Measurements from ENCODE around the gene DISC1. TPM values are rescaled to one million over a fixed set of nuclear protein-coding genes. Genes with fewer than 3 reads are reported as not detected.
"Not testable (repeated sequence)": the region's sequence is repeated elsewhere in the genome, so short reads cannot be mapped to it uniquely, and the experiment has no call there.

DISC1 gene
- total RNA-seq, 2 experiments from 2014 or later: 9.8 to 11.2 TPM

DNA sequence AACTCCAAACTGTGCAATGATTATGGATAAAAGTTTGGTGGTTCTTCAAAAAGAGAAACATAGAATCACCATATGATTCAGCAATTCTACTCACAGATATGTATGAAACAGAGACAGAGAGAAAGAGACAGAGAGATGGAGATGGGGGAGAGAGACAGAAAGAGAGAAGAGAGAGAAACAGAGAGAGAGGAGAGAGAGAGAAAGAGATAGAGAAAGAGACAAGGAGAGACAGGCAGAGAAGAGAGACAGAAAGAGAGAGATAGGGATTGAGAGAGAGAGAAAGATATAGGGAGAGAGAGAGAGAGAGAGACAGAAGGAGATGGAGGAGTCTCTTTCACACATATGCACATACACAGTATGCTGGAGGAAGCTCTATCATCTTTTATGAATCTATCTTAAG lies 87.8 kb downstream of the DISC1 start:
- Mint-ChIP-seq H3K27ac (no peak overlapping the region), H3K4me1 (no peaks in the 10 kb centered on the region), H3K36me3 (peaks cover 21% of the 10 kb centered on the region), H3K9me3 (peaks cover 9% of the 10 kb centered on the region), H3K27me3 (no peaks in the 10 kb centered on the region), H3K4me3 (no peak overlapping the region)
- DNase-seq: no peak
- POLR2A ChIA-PET: no interaction called here
- no peak for ATAC-seq (ENCODE audit: low read depth)

DNA sequence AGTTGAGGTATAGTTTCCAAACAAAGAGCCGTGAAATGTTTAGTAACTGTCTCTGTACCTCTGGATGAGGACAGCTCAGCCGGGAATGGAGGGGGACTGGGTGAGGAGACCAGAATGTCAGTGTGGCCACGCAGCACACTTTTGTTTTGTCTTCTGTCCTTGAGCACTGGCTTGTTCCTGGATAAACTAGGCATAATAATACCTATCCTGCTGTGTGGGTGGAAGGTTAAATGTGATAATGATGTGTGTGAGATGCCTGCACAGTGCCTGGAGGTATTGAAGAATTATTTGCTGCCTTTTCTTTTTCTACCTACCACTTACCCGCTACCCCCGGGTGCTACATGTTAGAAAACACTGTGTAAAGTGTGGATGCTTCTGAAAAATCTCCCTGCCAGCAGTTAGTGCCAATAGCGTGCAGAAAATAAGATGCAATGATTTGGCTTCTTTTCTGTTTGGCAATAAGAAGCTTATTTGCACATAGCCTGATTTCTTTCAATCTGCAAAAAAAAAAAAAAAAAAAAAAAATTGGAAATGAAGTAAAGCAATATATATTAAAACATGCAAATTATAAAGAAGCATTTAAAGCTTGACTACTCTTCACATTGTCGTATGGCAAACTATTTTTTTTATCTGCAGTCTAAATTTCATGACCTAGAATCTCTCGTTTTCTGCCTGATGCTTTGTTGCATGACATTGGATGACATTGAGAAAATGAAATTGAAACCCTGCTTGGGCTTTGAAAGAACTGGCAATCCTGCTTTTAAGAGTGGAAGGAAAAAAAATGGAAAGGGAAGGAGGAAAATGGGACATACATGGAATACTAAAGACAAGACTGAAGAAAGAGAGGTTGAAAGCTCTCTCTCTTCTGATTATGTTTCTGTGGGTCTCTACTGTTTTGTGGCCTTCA lies 89.5 kb downstream of the DISC1 start:
- no peaks in the 10 kb centered on the region for H3K4me1 Mint-ChIP-seq
- H3K27me3 Mint-ChIP-seq: no peaks in the 10 kb centered on the region
- H3K27ac Mint-ChIP-seq: no peak overlapping the region
- ATAC-seq (ENCODE audit: low read depth) (no peak), DNase-seq (no peak)
- peaks cover 8% of the 10 kb centered on the region for H3K9me3 Mint-ChIP-seq
- H3K36me3 Mint-ChIP-seq: peaks cover 19% of the 10 kb centered on the region
- H3K4me3 Mint-ChIP-seq: no peak overlapping the region
- POLR2A ChIA-PET: no interaction called here

DNA sequence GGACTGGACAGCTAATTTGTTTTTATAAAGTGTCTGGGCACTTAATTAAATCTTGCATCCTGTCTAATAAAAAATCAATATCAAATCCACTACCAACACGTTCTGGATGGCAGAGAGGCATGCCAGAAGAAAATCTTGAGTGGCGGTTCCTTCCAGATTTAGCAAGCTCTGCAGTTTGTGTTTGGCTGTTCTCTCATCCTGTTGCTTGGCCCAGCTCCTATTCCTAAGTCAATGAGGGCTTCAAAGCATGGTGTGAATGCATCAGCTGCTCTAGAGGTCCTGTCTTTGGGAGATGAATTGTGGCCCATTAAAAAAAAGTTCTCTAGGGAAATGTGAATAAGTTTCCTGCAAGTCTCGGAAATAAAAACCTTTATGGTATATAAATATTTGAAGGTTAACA lies 90.3 kb downstream of the DISC1 start:
- Mint-ChIP-seq H3K36me3 (peaks cover 16% of the 10 kb centered on the region), H3K9me3 (peaks cover 8% of the 10 kb centered on the region), H3K4me1 (no peaks in the 10 kb centered on the region), H3K27me3 (no peaks in the 10 kb centered on the region), H3K4me3 (no peak overlapping the region), H3K27ac (no peak overlapping the region)
- ATAC-seq (ENCODE audit: low read depth): no peak
- DNase-seq: no peak
- POLR2A ChIA-PET: no interaction called here

DNA sequence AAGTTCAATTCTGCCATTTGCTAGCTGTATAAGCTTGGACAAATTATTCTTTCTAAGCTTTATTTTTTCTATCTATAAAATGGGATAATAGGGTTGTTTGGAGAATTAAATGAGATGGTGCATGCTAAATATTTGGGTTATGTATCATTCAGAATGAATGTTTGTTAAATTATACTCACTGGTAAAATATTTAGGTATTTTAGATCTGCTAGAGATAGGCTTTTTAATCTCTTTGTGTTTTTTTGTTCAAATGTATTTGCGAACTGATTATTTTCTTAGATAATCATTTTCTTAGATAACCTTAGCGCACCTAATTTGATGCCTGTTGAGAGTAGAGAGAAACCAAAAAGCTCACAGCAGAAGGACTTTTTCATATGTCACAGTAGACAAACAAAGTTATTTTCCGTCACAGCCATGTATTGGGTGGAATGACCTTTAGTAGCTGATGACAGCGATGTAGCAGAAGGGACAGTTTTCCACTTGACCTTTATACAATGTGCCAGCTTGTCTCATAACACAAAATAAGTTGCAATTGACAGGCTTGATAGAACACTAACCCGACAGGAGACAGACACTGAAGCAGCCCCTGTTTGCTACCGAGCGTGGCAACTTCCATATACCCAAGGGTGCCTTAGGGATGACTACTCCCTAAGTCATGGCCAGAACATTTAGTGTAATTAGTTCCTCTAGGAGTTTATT lies 93.0 kb downstream of the DISC1 start:
- DNase-seq: no peak
- H3K4me3 Mint-ChIP-seq: no peak overlapping the region
- H3K4me1 Mint-ChIP-seq: no peaks in the 10 kb centered on the region
- H3K36me3 Mint-ChIP-seq: peaks cover 2% of the 10 kb centered on the region
- no peaks in the 10 kb centered on the region for H3K9me3 Mint-ChIP-seq
- no peak for ATAC-seq (ENCODE audit: low read depth)
- no peaks in the 10 kb centered on the region for H3K27me3 Mint-ChIP-seq
- H3K27ac Mint-ChIP-seq: no peak overlapping the region
- POLR2A ChIA-PET: no interaction called here

DNA sequence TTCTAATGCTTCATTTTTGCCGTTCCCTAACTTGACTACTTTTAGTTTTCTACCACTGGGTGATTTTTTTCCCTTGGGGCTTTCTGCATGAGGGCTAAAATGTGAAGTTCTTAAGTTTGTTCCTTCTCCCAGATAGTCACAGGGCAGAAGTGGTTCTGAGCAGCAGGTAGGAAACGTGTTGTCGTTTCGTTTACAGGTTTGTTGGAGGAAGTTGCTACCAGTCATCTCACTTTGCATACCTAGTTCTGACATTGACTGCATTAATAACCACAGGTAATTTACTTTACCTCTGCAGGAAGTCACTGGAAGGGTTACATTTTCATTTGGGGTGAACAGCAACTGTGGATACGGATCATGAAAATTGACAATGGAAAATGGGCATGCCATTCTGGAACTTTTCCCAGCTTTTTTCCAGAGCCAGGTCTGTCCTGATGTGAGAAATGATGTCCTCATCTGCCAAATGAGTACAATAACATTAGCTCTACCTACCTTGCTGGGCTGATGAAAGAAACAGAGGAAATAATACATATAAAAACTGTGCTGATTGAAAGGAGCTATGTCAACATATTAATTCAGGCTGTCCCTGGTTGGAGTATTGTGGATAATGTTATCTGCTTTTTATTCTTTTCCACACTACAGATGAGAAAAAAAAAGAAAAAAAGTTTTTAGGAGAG lies 94.2 kb downstream of the DISC1 start:
- ATAC-seq (ENCODE audit: low read depth) (no peak), DNase-seq (no peak)
- POLR2A ChIA-PET: no interaction called here
- Mint-ChIP-seq H3K4me3 (no peak overlapping the region), H3K9me3 (no peaks in the 10 kb centered on the region), H3K27me3 (no peaks in the 10 kb centered on the region), H3K27ac (no peak overlapping the region), H3K4me1 (peaks cover 1% of the 10 kb centered on the region), H3K36me3 (peaks cover 2% of the 10 kb centered on the region)

DNA sequence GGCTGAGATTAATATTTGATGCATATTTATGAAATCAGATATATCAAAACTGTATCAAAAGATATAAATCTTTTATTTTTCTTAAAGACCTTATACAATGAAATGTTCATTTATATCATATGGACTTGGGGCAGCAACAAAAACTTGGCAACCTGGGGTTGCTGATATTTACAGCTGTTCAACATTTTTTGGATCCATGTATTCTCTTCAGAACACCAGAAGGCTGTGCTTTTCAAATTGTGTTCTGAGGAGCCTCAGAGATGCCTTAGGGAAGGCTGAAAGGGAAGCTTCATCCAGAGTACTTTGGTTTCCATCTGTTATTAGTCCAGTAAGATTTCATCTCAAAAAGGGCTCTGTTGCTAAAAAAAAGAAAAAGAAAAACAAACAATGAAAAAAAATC lies 94.8 kb downstream of the DISC1 start:
- H3K4me1 Mint-ChIP-seq: peaks cover 1% of the 10 kb centered on the region
- peaks cover 1% of the 10 kb centered on the region for H3K36me3 Mint-ChIP-seq
- H3K27ac Mint-ChIP-seq: no peak overlapping the region
- POLR2A ChIA-PET: no interaction called here
- no peak for ATAC-seq (ENCODE audit: low read depth)
- H3K27me3 Mint-ChIP-seq: no peaks in the 10 kb centered on the region
- no peak for DNase-seq
- H3K9me3 Mint-ChIP-seq: no peaks in the 10 kb centered on the region
- no peak overlapping the region for H3K4me3 Mint-ChIP-seq

DNA sequence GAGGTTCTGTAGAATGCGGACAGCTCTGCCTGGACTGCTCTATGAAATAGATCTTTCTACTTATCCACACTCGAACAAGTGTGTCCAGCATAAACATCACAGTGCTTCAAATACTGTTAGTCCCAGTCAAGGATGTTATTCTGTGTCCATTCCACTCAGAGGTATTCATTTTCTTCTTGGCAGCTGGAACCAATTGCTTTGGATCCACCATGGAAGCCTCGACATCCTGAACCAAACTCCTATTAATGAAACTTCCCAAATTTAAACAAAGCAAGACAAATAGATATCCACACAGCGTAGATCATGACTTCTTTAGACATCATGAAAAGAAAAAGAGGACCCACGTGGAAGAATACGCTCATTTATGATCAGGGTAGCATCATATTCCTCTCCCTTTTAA lies 95.8 kb downstream of the DISC1 start:
- POLR2A ChIA-PET: no interaction called here
- Mint-ChIP-seq H3K27me3 (no peaks in the 10 kb centered on the region), H3K36me3 (peaks cover 1% of the 10 kb centered on the region), H3K4me3 (no peak overlapping the region), H3K27ac (no peak overlapping the region), H3K4me1 (peaks cover 1% of the 10 kb centered on the region), H3K9me3 (no peaks in the 10 kb centered on the region)
- DNase-seq: no peak
- ATAC-seq (ENCODE audit: low read depth): no peak

DNA sequence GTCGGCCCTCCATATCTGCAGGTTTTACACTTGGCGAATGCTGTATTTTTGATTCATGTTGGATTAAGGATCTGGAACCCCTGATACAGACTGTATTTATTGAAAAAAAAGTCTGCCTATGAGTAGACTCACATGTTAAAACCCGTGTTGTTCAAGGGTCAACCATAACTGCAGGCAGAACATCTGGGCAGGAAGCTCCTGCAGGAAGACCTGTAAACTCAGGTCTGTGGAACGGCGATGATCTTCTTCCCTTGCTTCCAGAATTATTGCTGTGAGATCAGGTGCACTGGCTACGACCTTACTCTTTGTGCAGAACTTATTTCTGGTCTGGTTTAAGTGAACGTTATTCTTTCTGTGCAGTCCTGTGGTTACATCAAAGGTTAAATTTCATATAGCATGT lies 96.6 kb downstream of the DISC1 start:
- peaks cover 1% of the 10 kb centered on the region for H3K36me3 Mint-ChIP-seq

DNA sequence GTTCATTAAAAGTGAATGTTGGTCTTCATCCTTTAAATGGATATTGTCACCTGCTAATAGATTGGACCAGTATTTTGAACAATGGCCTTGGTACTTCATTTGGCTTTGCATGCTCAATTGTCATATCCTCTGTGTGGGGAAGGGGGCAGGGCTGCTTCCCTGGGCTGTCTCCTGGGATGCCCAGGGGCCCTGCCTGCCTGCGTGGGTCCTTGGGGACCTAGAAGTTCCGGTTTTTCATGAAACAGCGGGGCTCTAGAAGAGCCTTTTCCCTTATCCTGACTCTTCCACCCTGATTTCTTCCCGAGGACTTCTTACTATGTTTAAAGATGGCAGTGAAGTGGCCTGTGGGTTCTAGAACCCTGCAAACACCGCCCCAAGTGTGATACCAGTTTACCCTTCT lies 97.5 kb downstream of the DISC1 start:
- Mint-ChIP-seq H3K4me3 (no peak overlapping the region), H3K27me3 (no peaks in the 10 kb centered on the region), H3K36me3 (peaks cover 1% of the 10 kb centered on the region), H3K27ac (no peak overlapping the region), H3K9me3 (no peaks in the 10 kb centered on the region), H3K4me1 (peaks cover 1% of the 10 kb centered on the region)
- POLR2A ChIA-PET: no interaction called here
- ATAC-seq (ENCODE audit: low read depth): no peak
- DNase-seq: no peak

More for the DNA sequence above, 96.6 kb downstream of the DISC1 start:
- H3K9me3 Mint-ChIP-seq: no peaks in the 10 kb centered on the region
- H3K27me3 Mint-ChIP-seq: no peaks in the 10 kb centered on the region
- no peak overlapping the region for H3K4me3 Mint-ChIP-seq
- no peak for ATAC-seq (ENCODE audit: low read depth)
- POLR2A ChIA-PET: no interaction called here
- H3K4me1 Mint-ChIP-seq: peaks cover 1% of the 10 kb centered on the region
- DNase-seq: no peak
- H3K27ac Mint-ChIP-seq: no peak overlapping the region

DNA sequence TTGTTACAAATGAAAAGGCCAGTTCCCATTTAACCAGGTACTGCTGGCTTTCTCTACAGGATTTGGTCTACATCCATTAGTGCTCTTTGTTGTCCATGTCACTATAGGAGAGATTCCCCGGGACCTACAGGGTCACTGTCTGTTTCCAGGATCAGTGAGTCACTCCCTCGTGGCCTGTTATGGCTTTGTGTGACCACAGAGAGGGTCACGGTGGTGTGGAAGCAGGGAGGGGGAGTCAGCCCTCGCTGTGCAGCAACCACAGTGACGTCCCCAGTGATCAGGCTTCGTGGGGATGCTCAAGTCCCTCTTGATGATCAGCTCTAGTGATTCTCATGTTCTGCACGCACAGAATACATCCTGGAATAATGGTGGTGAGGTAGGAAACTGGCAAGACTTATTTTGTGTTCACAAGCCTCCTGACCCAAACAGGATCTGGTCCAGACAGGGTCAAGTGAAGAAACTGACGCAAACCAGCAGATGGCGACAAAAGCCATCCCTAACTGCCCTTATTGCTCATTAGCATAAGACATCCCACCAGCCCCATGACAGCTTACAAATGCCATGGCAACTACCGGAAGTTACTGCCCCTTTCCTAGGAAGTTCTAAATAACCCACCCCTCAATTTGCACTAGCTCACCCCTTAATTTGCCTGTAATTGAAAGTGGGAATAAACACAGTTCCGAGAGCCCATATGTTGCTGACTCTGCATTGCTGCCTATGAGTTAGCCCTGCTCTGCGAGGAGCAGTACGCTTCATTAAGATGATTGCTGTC lies 98.5 kb downstream of the DISC1 start:
- ATAC-seq (ENCODE audit: low read depth) (no peak), DNase-seq (no peak)
- no peak overlapping the region for H3K4me3 Mint-ChIP-seq
- no peaks in the 10 kb centered on the region for H3K27me3 Mint-ChIP-seq
- POLR2A ChIA-PET: no interaction called here
- no peak overlapping the region for H3K27ac Mint-ChIP-seq
- H3K4me1 Mint-ChIP-seq: peaks cover 1% of the 10 kb centered on the region
- H3K9me3 Mint-ChIP-seq: no peaks in the 10 kb centered on the region
- peaks cover 1% of the 10 kb centered on the region for H3K36me3 Mint-ChIP-seq

DNA sequence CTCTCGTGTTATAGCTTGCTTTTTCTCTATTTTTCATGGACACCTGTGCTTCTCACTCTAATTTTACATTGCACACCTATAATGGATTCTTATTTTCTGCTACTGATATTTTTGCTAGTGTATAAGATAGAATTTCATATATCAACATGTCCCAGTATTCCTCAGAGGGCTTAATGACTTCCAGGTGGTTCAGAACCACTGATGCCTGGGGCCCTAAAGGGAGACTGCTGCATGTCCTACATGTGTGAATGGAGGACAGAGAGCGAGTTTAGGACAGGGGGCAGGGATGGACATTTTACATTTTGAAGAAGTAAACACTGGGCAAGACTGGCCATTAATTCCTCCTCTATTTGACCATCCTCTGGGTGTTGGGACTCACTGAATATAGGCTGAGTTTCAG lies 100.6 kb downstream of the DISC1 start:
- DNase-seq (no peak), ATAC-seq (ENCODE audit: low read depth) (no peak)
- H3K4me3 Mint-ChIP-seq: no peak overlapping the region
- H3K9me3 Mint-ChIP-seq: peaks cover 1% of the 10 kb centered on the region
- H3K27me3 Mint-ChIP-seq: no peaks in the 10 kb centered on the region
- H3K36me3 Mint-ChIP-seq: no peaks in the 10 kb centered on the region
- POLR2A ChIA-PET: no interaction called here
- H3K27ac Mint-ChIP-seq: no peak overlapping the region
- H3K4me1 Mint-ChIP-seq: peaks cover 1% of the 10 kb centered on the region

DNA sequence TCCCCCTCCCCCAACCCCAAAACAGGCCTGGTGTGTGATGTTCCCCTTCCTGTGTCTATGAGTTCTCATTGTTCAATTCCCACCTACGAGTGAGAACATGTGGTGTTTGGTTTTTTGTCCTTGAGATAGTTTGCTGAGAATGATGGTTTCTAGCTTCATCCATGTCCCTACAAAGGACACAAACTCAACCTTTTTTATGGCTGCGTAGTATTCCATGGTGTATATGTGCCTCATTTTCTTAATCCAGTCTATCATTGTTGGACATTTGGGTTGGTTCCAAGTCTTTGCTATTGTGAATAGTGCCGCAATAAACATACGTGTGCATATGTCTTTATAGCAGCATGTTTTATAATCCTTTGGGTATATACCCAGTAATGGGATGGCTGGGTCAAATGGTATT lies 102.4 kb downstream of the DISC1 start:
- H3K4me3 Mint-ChIP-seq; H3K4me1 Mint-ChIP-seq; DNase-seq; H3K27ac Mint-ChIP-seq; H3K9me3 Mint-ChIP-seq; H3K27me3 Mint-ChIP-seq; POLR2A ChIA-PET; H3K36me3 Mint-ChIP-seq; ATAC-seq (ENCODE audit: low read depth): not testable (repeated sequence)

DNA sequence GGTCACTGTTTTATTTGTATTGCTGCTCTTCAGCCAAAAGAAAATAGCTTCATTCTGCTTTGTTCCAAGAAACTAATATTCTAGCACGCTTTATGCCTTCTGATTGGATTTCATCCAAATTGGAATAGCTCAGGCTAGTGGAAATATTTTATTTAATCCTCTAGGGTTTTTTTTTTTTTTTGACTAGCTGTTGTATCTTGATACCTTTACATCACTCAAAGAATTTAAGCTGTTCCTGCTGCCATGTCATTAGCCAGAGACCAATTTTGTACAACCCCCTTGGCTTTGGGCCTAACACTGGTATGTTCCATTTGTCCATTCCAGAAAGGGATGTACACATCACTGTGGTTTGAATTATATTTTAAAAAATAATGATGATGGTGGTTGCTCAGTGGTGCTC lies 103.0 kb downstream of the DISC1 start:
- DNase-seq: no peak
- H3K27me3 Mint-ChIP-seq: no peaks in the 10 kb centered on the region
- ATAC-seq (ENCODE audit: low read depth): no peak
- peaks cover 1% of the 10 kb centered on the region for H3K4me1 Mint-ChIP-seq
- no peaks in the 10 kb centered on the region for H3K36me3 Mint-ChIP-seq
- peaks cover 1% of the 10 kb centered on the region for H3K9me3 Mint-ChIP-seq
- no peak overlapping the region for H3K27ac Mint-ChIP-seq
- no peak overlapping the region for H3K4me3 Mint-ChIP-seq
- POLR2A ChIA-PET: no interaction called here
